GM18858 (cell line): Measurements from ENCODE around the gene FSHR.

Experiments used
- ATAC-seq: cut with Tn5 transposase; IDR thresholded peaks from one replicate; pipeline ENCODE4 v1.9.1; 2021; ENCODE audit not compliant: unreplicated experiment

The FSHR gene

GRCh38 chr2:48915227-48915626, 239.1 kb downstream of the FSHR start:
- ATAC-seq = no peak

GRCh38 chr2:48914477-48915089, 239.7 kb downstream of the FSHR start:
- ATAC-seq = peak; percentile 90
